Activated CD4-positive, CD25-positive, alpha-beta regulatory T cell (primary cell): ENCODE measurements around the gene NEK7.
"Not testable (repeated sequence)": the region's sequence is repeated elsewhere in the genome, so short reads cannot be mapped to it uniquely, and the experiment has no call there.

Experiments
- DNase-seq, 4 experiments: peaks; one replicate each; lab custom pipeline; 2025; lab: John Stamatoyannopoulos, UW

Gene NEK7

GRCh38 chr1:198205016-198205684 is 48.4 kb downstream of the NEK7 start:
- DNase-seq, result no peak

GRCh38 chr1:198206292-198206691 is 49.5 kb downstream of the NEK7 start:
- no peak for DNase-seq

DNA sequence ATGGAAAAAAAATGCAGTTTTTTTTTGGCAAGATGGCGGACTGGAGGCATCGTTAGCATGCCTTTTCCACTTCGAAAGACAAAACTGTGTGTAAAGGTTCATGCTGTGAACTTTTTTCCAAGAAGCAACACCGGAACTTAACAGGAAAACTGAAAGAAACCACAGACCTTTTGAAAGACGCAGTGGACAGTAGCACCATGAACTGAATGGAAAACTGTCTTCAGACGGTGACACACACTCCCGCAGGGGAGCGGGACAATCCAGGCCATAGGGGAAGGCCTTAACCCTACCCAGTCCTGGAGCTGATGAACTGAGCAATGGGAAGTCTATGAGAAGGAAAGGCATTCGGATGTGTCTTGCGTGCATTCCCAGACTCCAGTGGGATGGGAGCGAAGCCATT is 54.9 kb downstream of the NEK7 start:
- DNase-seq, result no peak

GRCh38 chr1:198212126-198212525 is 55.3 kb downstream of the NEK7 start:
- no peak for DNase-seq

DNA sequence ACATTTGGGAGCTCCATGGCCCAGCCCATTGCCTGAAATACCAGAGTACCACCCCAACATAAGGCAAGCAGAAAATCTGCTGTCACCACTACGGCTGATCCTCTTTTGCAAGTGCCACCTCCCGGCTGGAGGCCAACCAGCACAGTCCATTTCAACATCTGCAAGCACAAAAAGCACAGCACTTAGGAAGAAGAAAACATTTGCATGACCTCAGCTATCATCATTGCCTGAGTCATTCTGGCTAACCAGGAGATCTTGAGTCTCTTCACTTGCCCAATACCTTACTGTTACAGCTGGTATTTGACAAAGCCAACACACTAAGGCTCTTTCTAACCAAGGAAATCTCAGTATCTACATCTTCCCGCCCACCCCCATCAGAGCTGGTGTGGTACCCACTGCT is 55.9 kb downstream of the NEK7 start:
- no peak for DNase-seq

DNA sequence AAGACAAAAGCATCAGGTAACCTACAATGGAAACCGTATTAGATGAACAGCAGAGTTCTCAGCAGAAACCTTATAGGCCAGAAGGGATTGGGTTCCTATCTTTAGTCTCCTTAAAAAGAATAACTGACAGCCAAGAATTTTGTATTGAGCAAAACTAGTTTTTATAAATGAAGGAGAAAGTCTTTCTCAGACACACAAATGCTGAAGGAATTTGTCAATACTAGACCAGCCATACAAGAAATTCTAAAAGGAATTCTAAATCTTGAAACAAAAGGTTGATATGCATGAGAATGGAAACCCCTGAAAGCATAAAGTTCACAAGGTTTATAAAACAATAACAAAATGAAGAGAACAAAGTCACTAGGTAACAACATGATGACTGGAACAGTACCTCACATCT is 58.1 kb downstream of the NEK7 start:
- no peak for DNase-seq

- DNase-seq, result no peak
Observed at GRCh38 chr1:198220428-198220827, 63.6 kb downstream of the NEK7 start.

DNA sequence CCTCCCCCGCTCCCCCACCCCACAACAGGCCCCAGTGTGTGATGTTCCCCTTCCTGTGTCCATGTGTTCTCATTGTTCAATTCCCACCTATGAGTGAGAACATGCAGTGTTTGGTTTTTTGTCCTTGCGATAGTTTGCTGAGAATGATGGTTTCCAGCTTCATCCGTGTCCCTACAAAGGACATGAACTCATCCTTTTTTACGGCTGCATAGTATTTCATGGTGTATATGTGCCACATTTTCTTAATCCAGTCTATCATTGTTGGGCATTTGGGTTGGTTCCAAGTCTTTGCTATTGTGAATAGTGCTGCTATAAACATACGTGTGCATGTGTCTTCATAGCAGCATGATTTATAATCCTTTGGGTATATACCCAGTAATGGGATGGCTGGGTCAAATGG is 70.2 kb downstream of the NEK7 start:
- not testable (repeated sequence) for DNase-seq

DNA sequence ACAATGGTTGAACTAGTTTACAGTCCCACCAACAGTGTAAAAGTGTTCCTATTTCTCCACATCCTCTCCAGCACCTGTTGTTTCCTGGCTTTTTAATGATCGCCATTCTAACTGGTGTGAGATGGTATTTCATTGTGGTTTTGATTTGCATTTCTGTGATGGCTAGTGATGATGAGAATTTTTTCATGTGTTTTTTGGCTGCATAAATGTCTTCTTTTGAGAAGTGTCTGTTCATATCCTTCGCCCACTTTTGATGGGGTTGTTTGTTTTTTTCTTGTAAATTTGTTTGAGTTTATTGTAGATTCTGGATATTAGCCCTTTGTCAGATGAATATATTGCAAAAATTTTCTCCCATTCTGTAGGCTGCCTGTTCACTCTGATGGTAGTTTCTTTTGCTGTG is 70.7 kb downstream of the NEK7 start:
- DNase-seq, result not testable (repeated sequence)

- no peak for DNase-seq
Observed at GRCh38 chr1:198228925-198229324, 72.1 kb downstream of the NEK7 start.

GRCh38 chr1:198231779-198232178 is 75.0 kb downstream of the NEK7 start:
- DNase-seq, result no peak

GRCh38 chr1:198232378-198232777 is 75.6 kb downstream of the NEK7 start:
- DNase-seq, result no peak

DNA sequence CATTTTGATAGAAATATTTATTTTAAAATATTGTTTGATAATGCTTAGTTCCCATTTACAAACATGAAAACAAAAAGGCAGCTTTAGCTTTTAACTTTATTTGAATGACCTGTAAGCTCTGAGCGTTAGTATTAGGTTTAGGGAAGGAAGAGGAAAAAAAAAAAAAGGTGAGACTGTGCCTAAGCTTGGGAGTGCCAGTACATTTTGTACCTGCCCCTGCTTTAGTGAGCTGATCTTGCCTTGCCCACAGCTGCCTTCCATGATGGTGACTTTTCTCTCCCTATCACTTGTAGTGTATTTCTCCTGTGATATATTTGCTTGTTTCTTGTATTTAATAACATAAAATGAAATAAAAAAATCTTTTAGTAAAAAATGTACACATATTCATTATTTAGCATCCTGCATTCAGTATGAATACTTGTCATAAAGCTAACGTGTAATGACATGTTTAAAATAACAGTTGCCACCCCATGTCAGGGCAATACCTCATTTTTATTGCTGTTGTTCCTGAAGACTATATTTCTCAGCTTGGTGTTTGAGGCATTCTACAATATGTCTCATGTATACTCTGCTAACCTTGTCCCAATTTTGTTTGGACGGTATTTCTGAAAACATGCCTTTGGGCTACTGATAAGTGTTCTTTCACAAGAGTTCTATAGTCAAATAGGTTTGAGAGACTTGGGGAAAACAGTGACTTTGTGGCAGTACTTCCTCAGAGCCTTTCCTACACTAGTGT is 76.3 kb downstream of the NEK7 start:
- no peak for DNase-seq

DNA sequence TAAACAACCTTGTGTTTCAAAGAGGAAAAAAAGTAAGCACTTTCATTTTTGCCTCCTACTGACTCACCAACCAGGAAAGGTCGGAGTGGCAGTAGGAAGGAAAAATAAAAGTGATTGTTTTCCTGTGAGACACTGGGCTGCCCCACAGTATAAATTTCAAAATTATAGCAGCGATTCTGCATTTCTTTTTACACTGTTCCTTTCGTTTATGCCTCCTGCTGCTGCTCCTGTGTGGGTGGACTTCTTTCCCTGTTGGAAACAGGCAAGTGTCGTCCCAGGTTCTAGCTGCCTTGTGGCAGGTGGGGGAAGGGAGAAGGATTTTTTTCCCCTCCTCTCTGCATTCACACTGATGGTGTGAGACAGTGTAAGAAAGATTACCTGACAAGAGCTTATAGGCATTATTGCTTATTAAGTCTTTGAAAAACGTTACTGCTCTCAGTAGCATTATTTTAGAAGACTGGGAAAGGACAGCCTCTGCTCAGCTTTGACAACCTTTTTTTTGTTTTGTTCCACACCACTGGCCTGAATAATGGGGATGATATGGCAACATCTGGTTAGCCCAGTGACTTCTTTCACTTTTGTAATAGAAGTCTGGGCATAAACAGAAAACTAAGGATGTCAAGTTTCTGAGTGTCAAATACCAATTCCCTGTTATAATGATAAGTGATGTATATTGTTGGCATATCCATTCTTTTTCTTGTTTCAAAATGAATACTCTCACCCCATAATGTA is 77.9 kb downstream of the NEK7 start:
- no peak for DNase-seq

- DNase-seq, result no peak
Observed at GRCh38 chr1:198238121-198238520, 81.3 kb downstream of the NEK7 start.

DNA sequence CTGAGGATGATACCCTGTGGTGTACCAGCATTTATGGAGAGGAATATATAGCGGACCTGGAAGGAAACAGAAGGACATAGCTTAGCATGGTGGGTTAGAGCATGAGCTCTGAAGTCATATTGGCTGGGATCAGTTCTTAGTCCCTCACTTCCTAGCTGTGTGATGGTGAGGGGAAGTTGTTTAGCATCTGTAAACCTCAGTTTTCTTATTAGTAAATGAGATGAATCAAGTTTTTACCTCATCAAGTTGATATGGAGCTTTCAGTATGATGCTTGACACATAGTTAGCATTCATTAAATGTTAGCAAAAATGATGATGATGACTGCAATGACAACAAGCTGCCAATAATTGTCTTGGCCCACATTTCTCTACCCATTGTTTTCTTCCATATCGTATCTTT is 84.8 kb downstream of the NEK7 start:
- DNase-seq, result no peak

GRCh38 chr1:198244772-198245171 is 88.0 kb downstream of the NEK7 start:
- no peak for DNase-seq

DNA sequence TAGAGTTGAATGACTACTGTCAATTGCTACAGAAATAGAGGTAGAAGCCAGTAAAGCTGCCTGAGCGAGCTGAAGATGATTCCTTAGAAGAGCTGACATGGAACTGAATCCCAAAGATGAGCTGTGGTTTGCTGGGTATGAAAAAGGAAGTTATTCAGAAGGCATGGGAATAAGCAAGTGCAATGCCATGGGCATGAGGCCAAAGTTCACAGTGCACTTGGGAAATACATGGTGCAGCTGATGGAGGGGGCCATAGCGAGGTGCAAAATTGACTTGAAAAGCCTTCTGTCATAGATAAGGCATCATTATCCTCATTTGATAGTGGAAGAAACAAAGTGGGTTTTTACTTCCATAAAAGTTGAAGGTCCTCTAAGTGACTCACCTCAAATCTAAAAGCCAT is 88.6 kb downstream of the NEK7 start:
- no peak for DNase-seq

DNA sequence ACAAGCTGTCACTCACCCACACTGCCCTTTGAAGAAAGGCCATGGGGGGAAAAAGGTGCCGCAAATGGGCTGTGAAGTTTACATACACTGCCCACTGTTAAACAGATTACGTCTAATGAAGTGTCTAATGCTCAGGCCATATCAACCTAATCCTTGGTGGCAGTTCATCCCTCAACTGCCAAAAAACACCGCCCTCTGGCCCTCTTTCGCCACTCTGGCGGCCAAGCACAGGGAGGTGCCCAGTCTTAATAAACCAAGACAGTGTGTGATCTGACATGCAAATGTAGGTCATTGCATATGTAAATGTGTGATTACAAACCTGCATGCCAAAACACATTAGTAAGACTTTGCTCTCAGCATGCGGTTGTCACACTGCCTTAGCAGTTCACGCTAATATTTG is 89.5 kb downstream of the NEK7 start:
- DNase-seq, result no peak

- no peak for DNase-seq
Observed at GRCh38 chr1:198253259-198253658, 96.5 kb downstream of the NEK7 start.

- no peak for DNase-seq
Observed at GRCh38 chr1:198253668-198254067, 96.9 kb downstream of the NEK7 start.

- no peak for DNase-seq
Observed at GRCh38 chr1:198254521-198254920, 97.7 kb downstream of the NEK7 start.

GRCh38 chr1:198254948-198255347 is 98.2 kb downstream of the NEK7 start:
- DNase-seq, result no peak
